Right ventricle myocardium inferior (tissue), 1 donor: Measurements from ENCODE around the gene WLS. TPM values are rescaled to one million over a fixed set of nuclear protein-coding genes. Genes with fewer than 3 reads are reported as not detected.
"Not testable (repeated sequence)": the region's sequence is repeated elsewhere in the genome, so short reads cannot be mapped to it uniquely, and the experiment has no call there.

Source experiments
- ATAC-seq: fragments of 200-7000 bp; cut with Tn5 transposase; one replicate; pipeline ENCODE4 v1.9.1; 2020; ENCODE audit warnings: mild to moderate bottlenecking, moderate library complexity
- DNase-seq: peaks from one replicate; pipeline ENCODE4 v3.0.0; 2021; ENCODE audit errors: missing footprints
- intact Hi-C: fragments of 100-400 bp; cut with DNase I; formaldehyde crosslinking; loops from one replicate; pipeline ENCODE4 v1.11.0; 2022
- long read RNA-seq: library from polyadenylated mRNA; unstranded; transcript quantifications from one replicate; pipeline ENCODE4 v2.0.0, GENCODE V29; 2021
- total RNA-seq: library from RNA; stranded (reverse); fragmentation: NEBNext Ultra II Directional; extraction: Animal tissue kit (Norgen Biotek cat#: 25700); gene quantifications from one replicate; pipeline ENCODE4 v1.2.1, GENCODE V29; 2021
- donor health status: DM: no; HTN: yes; CAD: no; lungs with severe emphysema.

The WLS gene
- 97.2 TPM for total RNA-seq
- long read RNA-seq, transcript WLS-201 (12 exons, 2,748 nt) = major isoform, 8 of 20 reads
- long read RNA-seq, partial matches to known transcripts = 4 of 20 reads
- long read RNA-seq, other reads (novel, unspliced or antisense) = 8 of 20 reads

- DNase-seq = peak; percentile 92
- ATAC-seq = peak; percentile 91
- intact Hi-C loops = loop anchor here (5.0 kb wide), 3 partner anchors 85 to 110 kb away; no protein-coding TSS in a partner anchor
Observed at GRCh38 chr1:68232289-68233148, at the start of gene WLS. Gene WLS, minus strand, starts transcription at chr1:68232523. Its CDS starts 224 bp downstream, at chr1:68232299.

GRCh38 chr1:68280286-68280685 lies 48.0 kb upstream of the WLS start:
- ATAC-seq (no peak), DNase-seq (no peak)
- intact Hi-C loops = no loop called here

GRCh38 chr1:68279846-68280245 lies 47.5 kb upstream of the WLS start:
- no peak for ATAC-seq
- DNase-seq = no peak
- intact Hi-C loops = no loop called here

- DNase-seq (no peak), ATAC-seq (no peak)
- intact Hi-C loops = no loop called here
Observed at GRCh38 chr1:68278221-68278620, 45.9 kb upstream of the WLS start.

GRCh38 chr1:68276448-68276847 lies 44.1 kb upstream of the WLS start:
- ATAC-seq = no peak

GRCh38 chr1:68273530-68273929 lies 41.2 kb upstream of the WLS start:
- no peak for ATAC-seq
- intact Hi-C loops = no loop called here
- no peak for DNase-seq

More at GRCh38 chr1:68276448-68276847, 44.1 kb upstream of the WLS start:
- DNase-seq = no peak
- intact Hi-C loops = no loop called here

GRCh38 chr1:68271596-68271995 lies 39.3 kb upstream of the WLS start:
- intact Hi-C loops = no loop called here
- no peak for ATAC-seq
- DNase-seq = no peak

- ATAC-seq = no peak
- intact Hi-C loops = no loop called here
- DNase-seq = no peak
Observed at GRCh38 chr1:68270951-68271350, 38.6 kb upstream of the WLS start.

- intact Hi-C loops = no loop called here
- ATAC-seq (no peak), DNase-seq (no peak)
Observed at GRCh38 chr1:68269637-68270430, 37.5 kb upstream of the WLS start.

- intact Hi-C loops = no loop called here
- DNase-seq (no peak), ATAC-seq (no peak)
Observed at GRCh38 chr1:68268896-68269483, 36.7 kb upstream of the WLS start.

- DNase-seq, ATAC-seq, intact Hi-C loops: not testable (repeated sequence)
Observed at GRCh38 chr1:68256824-68257223, 24.5 kb upstream of the WLS start.

- intact Hi-C loops = no loop called here
- DNase-seq (no peak), ATAC-seq (no peak)
Observed at GRCh38 chr1:68255301-68255700, 23.0 kb upstream of the WLS start.

- ATAC-seq = no peak
Observed at GRCh38 chr1:68254667-68255226, 22.4 kb upstream of the WLS start.

GRCh38 chr1:68237040-68237439 lies 4.7 kb upstream of the WLS start:
- DNase-seq (no peak), ATAC-seq (no peak)
- intact Hi-C loops = no loop called here

More at GRCh38 chr1:68254667-68255226, 22.4 kb upstream of the WLS start:
- no peak for DNase-seq
- intact Hi-C loops = no loop called here

GRCh38 chr1:68234094-68234493 lies 1.8 kb upstream of the WLS start:
- no peak for ATAC-seq
- intact Hi-C loops = loop anchor here (5.0 kb wide), 3 partner anchors 87 to 112 kb away; no protein-coding TSS in a partner anchor
- DNase-seq = no peak

GRCh38 chr1:68233202-68233601 lies 879 bp upstream of the WLS start:
- ATAC-seq (no peak), DNase-seq (no peak)
- intact Hi-C loops = loop anchor here (5.0 kb wide), 3 partner anchors 86 to 111 kb away; no protein-coding TSS in a partner anchor

- ATAC-seq (peak; percentile 62), DNase-seq (peak; percentile 80)
- intact Hi-C loops = loop anchor here (1.0 to 5.0 kb wide), 5 partner anchors 34 to 109 kb away; no protein-coding TSS in a partner anchor
Observed at GRCh38 chr1:68231627-68232288, 565 bp downstream of the WLS start.
